Left ventricle myocardium inferior (tissue), 1 donor: ENCODE data around the gene VWA1. TPM values are rescaled to one million over a fixed set of nuclear protein-coding genes. Genes with fewer than 3 reads are reported as not detected.

Experiments
- DNase-seq: peaks from one replicate; pipeline ENCODE4 v3.0.0-alpha.2; 2020
- H3K27ac ChIP-seq: fragments of 200-600 bp; replicated peaks from 2 replicates; pipeline ENCODE4 v1.8.0; 2021
- H3K27me3 ChIP-seq: fragments of 200-600 bp; 2 replicates; pipeline ENCODE4 v1.8.0; 2021; ENCODE audit warnings: low read depth
- H3K36me3 ChIP-seq: fragments of 200-600 bp; 2 replicates; pipeline ENCODE4 v1.8.0; 2021
- H3K4me1 ChIP-seq: fragments of 200-600 bp; 2 replicates; pipeline ENCODE4 v1.8.0; 2021
- H3K4me3 ChIP-seq: fragments of 200-600 bp; 2 replicates; pipeline ENCODE4 v1.8.0; 2021; ENCODE audit warnings: mild to moderate bottlenecking, moderate library complexity
- H3K9me3 ChIP-seq: fragments of 200-600 bp; replicated peaks from 2 replicates; pipeline ENCODE4 v1.8.0; 2021
- intact Hi-C: fragments of 100-400 bp; cut with micrococcal nuclease; formaldehyde crosslinking; loops from one replicate; pipeline ENCODE4 v1.11.0; 2022
- total RNA-seq: library from RNA; stranded (reverse); fragmentation: NEBNext Ultra II Directional; extraction: Animal tissue kit (Norgen Biotek cat#: 25700); gene quantifications from one replicate; pipeline ENCODE4 v1.2.1, GENCODE V29; 2021
- TF ChIP-seq, protein P1 (sequence below): fragments of 200-600 bp; IDR thresholded peaks from 2 replicates; pipeline ENCODE4 v1.8.0; 2021; ENCODE audit warnings: antibody characterized with exemption, mild to moderate bottlenecking, borderline replicate concordance
- donor health status: DM: no; HTN: yes; CAD: no; lungs with severe emphysema.

VWA1 gene
- total RNA-seq, 1 donor from 2014 or later = 13.7 TPM

- Histone ChIP-seq H3K4me3 (no peak overlapping the region), H3K27me3 (no peaks in the 10 kb centered on the region), H3K27ac (peak overlapping the region; percentile 56), H3K9me3 (no peaks in the 10 kb centered on the region), H3K36me3 (peaks cover 99% of the 10 kb centered on the region), H3K4me1 (peaks cover 63% of the 10 kb centered on the region)
- DNase-seq = no peak
- TF ChIP-seq, protein P1, sequence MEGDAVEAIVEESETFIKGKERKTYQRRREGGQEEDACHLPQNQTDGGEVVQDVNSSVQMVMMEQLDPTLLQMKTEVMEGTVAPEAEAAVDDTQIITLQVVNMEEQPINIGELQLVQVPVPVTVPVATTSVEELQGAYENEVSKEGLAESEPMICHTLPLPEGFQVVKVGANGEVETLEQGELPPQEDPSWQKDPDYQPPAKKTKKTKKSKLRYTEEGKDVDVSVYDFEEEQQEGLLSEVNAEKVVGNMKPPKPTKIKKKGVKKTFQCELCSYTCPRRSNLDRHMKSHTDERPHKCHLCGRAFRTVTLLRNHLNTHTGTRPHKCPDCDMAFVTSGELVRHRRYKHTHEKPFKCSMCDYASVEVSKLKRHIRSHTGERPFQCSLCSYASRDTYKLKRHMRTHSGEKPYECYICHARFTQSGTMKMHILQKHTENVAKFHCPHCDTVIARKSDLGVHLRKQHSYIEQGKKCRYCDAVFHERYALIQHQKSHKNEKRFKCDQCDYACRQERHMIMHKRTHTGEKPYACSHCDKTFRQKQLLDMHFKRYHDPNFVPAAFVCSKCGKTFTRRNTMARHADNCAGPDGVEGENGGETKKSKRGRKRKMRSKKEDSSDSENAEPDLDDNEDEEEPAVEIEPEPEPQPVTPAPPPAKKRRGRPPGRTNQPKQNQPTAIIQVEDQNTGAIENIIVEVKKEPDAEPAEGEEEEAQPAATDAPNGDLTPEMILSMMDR = no peak
- intact Hi-C loops = no loop called here
Measured at GRCh38 chr1:1391225-1391624, 44.3 kb upstream of the VWA1 start.

GRCh38 chr1:1393014-1393413 is 42.5 kb upstream of the VWA1 start:
- DNase-seq = no peak
- Histone ChIP-seq H3K4me1 (peaks cover 81% of the 10 kb centered on the region), H3K27ac (no peak overlapping the region), H3K27me3 (no peaks in the 10 kb centered on the region), H3K9me3 (no peaks in the 10 kb centered on the region), H3K4me3 (no peak overlapping the region), H3K36me3 (peaks cover 99% of the 10 kb centered on the region)
- TF ChIP-seq, protein P1 = no peak
- intact Hi-C loops = no loop called here

- Histone ChIP-seq H3K27me3 (no peaks in the 10 kb centered on the region), H3K4me3 (no peak overlapping the region), H3K36me3 (peaks cover 97% of the 10 kb centered on the region), H3K27ac (no peak overlapping the region), H3K9me3 (no peaks in the 10 kb centered on the region), H3K4me1 (peaks cover 85% of the 10 kb centered on the region)
- TF ChIP-seq, protein P1 = no peak
- DNase-seq = no peak
- intact Hi-C loops = no loop called here
Measured at GRCh38 chr1:1393428-1393827, 42.1 kb upstream of the VWA1 start.

DNA sequence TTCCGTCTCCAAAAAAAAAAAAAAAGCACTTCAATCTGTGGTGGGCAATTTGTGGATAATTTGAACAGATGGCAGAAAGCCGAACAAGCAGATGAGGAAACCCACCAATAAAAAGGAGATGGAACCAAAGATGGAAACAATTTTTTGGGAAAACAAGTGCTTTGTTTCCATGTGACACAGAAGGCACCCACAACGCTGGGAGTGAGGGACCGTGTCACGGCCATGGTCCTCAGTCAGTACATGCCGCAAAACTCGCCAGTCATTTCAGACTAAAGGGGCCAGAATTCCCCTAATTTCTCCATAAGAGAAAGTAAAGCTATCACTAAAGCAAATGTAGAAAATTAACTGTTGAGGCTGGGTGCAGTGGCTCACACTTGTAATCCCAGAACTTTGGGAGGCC is 41.4 kb upstream of the VWA1 start:
- Histone ChIP-seq H3K4me1 (peaks cover 92% of the 10 kb centered on the region), H3K27me3 (no peaks in the 10 kb centered on the region)

DNA sequence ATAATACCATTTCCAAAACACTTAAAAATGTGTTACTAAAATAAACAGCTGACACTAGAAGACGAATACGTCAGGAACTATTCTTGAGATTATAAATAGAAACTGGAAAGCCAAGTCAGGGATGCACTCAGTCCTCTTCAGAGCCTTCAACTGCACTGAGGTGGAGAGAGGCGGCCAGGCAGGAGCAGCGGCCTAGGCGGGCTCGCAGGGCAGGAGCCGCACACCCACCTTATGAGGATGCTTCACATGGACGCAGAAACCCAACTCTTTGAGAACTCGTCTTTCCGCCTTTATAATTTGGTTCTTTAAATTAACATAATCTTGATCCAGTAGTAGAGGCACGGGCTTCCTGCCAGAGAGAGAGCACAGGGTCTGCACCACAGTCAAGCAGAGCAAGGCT is 40.3 kb upstream of the VWA1 start:
- H3K4me3 ChIP-seq = no peak overlapping the region
- H3K27ac ChIP-seq = peak overlapping the region; percentile 61
- intact Hi-C loops = no loop called here
- no peaks in the 10 kb centered on the region for H3K27me3 ChIP-seq
- peaks cover 80% of the 10 kb centered on the region for H3K36me3 ChIP-seq
- H3K4me1 ChIP-seq = peaks cover 92% of the 10 kb centered on the region
- no peak for DNase-seq
- H3K9me3 ChIP-seq = no peaks in the 10 kb centered on the region
- TF ChIP-seq, protein P1 = no peak

More for the DNA sequence above, 41.4 kb upstream of the VWA1 start:
- H3K9me3 ChIP-seq = no peaks in the 10 kb centered on the region
- no peak overlapping the region for H3K4me3 ChIP-seq
- peaks cover 90% of the 10 kb centered on the region for H3K36me3 ChIP-seq
- intact Hi-C loops = no loop called here
- H3K27ac ChIP-seq = no peak overlapping the region
- no peak for DNase-seq
- TF ChIP-seq, protein P1 = no peak
